CD4-positive, alpha-beta T cell (primary cell): Measurements from ENCODE around the gene FARP1. TPM values are rescaled to one million over a fixed set of nuclear protein-coding genes. Genes with fewer than 3 reads are reported as not detected.

Source experiments
- ATAC-seq: fragments of 200-7000 bp; cut with Tn5 transposase; one replicate; pipeline ENCODE4 v1.10.0; 2022; ENCODE audit warnings: mild to moderate bottlenecking; ENCODE audit not compliant: poor library complexity
- CTCF ChIA-PET: fragments of 350-600 bp; sonication (Branson Sonifier 250); formaldehyde crosslinking; loops from one replicate; lab custom pipeline; 2021; ENCODE audit warnings: antibody characterized with exemption, inconsistent platforms; lab: Charles Lee
- POLR2A ChIA-PET: fragments of 350-600 bp; sonication (Branson Sonifier 250); formaldehyde crosslinking; loops from one replicate; lab custom pipeline; 2021; ENCODE audit warnings: antibody characterized with exemption, inconsistent platforms; lab: Charles Lee
- DNase-seq, 14 experiments: peaks; one replicate each; pipeline ENCODE4 v3.0.0-alpha.2; 2013 to 2020; ENCODE audit warnings: mixed read lengths in 2 of 14
- H3K27ac ChIP-seq, 2 donors: one replicate each; pipeline versions ENCODE4 v1.5.1 to v1.7.0; 2013; ENCODE audit warnings: low read length in 2 of 2, low read depth in 1 of 2, mild to moderate bottlenecking in 1 of 2
- H3K27me3 ChIP-seq, 2 experiments: 1 replicate in 1 of 2; 2 replicates in 1 of 2; pipeline versions ENCODE4 v1.6.1 to v1.7.0; 2013; ENCODE audit warnings: low read length in 2 of 2, control low read depth in 1 of 2, mild to moderate bottlenecking in 1 of 2, moderate library complexity in 1 of 2; ENCODE audit not compliant: insufficient read depth in 2 of 2, control insufficient read depth in 1 of 2
- H3K36me3 ChIP-seq: one replicate; pipeline ENCODE4 v1.6.1; 2013; ENCODE audit warnings: low read length, control low read depth; ENCODE audit not compliant: insufficient read depth
- H3K4me1 ChIP-seq: one replicate; pipeline ENCODE4 v1.6.1; 2013; ENCODE audit warnings: low read length, control low read depth; ENCODE audit not compliant: insufficient read depth
- H3K4me3 ChIP-seq: one replicate; pipeline ENCODE4 v1.5.1; 2013; ENCODE audit warnings: mild to moderate bottlenecking, low read length, moderate library complexity
- H3K9me3 ChIP-seq, 2 experiments: 1 replicate in 1 of 2; 2 replicates in 1 of 2; pipeline versions ENCODE4 v1.6.1 to v1.7.0; 2013; ENCODE audit warnings: low read length in 2 of 2, mild to moderate bottlenecking in 2 of 2, control low read depth in 1 of 2, moderate library complexity in 1 of 2; ENCODE audit not compliant: control insufficient read depth in 1 of 2, insufficient read depth in 1 of 2
- H3K27ac Mint-ChIP-seq: one replicate; pipeline ENCODE4 v1.8.0; 2020; ENCODE audit warnings: mixed read lengths
- H3K27me3 Mint-ChIP-seq: one replicate; pipeline ENCODE4 v1.8.0; 2021; ENCODE audit warnings: mixed read lengths
- H3K36me3 Mint-ChIP-seq: one replicate; pipeline ENCODE4 v1.8.0; 2021; ENCODE audit warnings: low read depth, mixed read lengths
- H3K4me1 Mint-ChIP-seq: one replicate; pipeline ENCODE4 v1.8.0; 2021; ENCODE audit warnings: low read depth, mixed read lengths
- H3K4me3 Mint-ChIP-seq: one replicate; pipeline ENCODE4 v1.8.0; 2020; ENCODE audit warnings: mild to moderate bottlenecking, mixed read lengths
- H3K9me3 Mint-ChIP-seq: one replicate; pipeline ENCODE4 v1.8.0; 2020; ENCODE audit warnings: mixed read lengths
- intact Hi-C, 2 experiments: fragments of 100-400 bp; cut with DNase I in 1 of 2; cut with micrococcal nuclease in 1 of 2; formaldehyde crosslinking; loops; one replicate each; pipeline versions ENCODE4 v1.15.1 to v1.9.0; 2023 to 2025; cut with DNase I, micrococcal nuclease
- total RNA-seq, 174 experiments: library from RNA in 2 of 174; stranded (reverse) in 2 of 174; gene quantifications; one replicate each; pipeline ENCODE4 v1.2.3 and lab custom pipeline; 2021 to 2026
- TF ChIP-seq, protein P1 (sequence below): fragments of 200-600 bp; IDR thresholded peaks from one replicate; pipeline ENCODE4 v1.8.0; 2022; ENCODE audit warnings: antibody characterized with exemption, mild to moderate bottlenecking

Gene FARP1
- total RNA-seq, 2 experiments from 2014 or later, result 0.30 TPM; not detected in 1

DNA sequence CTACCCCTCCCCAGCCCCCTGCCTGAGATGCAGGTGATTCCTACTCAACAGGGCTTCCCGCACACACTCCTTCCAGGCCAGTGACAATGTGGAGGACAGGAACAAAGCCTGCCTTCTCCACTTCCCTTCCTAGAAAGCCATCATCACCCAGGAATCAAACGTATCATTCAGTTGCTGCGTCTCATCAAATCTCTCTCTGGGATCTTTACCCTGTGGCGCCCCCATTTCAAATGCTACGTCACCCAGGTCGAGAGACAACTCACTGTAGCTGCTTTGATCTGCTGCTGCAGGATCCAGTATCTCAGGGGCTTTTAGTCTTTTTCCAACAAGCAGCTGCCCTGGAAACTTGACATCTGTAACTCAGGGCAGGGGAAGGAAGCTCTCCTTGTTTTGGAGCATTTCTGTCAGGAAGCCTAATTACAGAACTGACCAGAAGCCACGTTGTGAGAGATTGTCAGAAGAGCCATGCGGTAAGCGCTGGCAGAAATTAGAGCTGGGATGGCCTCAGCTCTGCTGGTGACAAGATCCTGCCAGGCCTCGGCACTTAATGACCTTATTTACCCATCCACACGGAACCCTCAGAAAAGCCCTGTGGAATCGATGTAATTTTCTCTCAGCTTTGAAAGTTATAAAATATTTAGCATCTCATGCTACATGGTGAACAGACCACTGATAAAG lies 293.5 kb downstream of the FARP1 start:
- no peak for ATAC-seq
- DNase-seq, result no peak
- H3K36me3 Mint-ChIP-seq, result no peaks in the 10 kb centered on the region
- H3K9me3 Mint-ChIP-seq, result no peaks in the 10 kb centered on the region
- no peaks in the 10 kb centered on the region for H3K4me1 ChIP-seq
- no peak overlapping the region for H3K27ac Mint-ChIP-seq
- H3K9me3 ChIP-seq, result no peaks in the 10 kb centered on the region
- no peaks in the 10 kb centered on the region for H3K27me3 ChIP-seq
- H3K4me1 Mint-ChIP-seq, result no peaks in the 10 kb centered on the region
- H3K27ac ChIP-seq, result no peak overlapping the region
- intact Hi-C loops, result no loop called here
- ChIA-PET POLR2A (no interaction called here), CTCF (no interaction called here)
- TF ChIP-seq, protein P1, sequence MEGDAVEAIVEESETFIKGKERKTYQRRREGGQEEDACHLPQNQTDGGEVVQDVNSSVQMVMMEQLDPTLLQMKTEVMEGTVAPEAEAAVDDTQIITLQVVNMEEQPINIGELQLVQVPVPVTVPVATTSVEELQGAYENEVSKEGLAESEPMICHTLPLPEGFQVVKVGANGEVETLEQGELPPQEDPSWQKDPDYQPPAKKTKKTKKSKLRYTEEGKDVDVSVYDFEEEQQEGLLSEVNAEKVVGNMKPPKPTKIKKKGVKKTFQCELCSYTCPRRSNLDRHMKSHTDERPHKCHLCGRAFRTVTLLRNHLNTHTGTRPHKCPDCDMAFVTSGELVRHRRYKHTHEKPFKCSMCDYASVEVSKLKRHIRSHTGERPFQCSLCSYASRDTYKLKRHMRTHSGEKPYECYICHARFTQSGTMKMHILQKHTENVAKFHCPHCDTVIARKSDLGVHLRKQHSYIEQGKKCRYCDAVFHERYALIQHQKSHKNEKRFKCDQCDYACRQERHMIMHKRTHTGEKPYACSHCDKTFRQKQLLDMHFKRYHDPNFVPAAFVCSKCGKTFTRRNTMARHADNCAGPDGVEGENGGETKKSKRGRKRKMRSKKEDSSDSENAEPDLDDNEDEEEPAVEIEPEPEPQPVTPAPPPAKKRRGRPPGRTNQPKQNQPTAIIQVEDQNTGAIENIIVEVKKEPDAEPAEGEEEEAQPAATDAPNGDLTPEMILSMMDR, result no peak
- H3K36me3 ChIP-seq, result no peaks in the 10 kb centered on the region
- H3K27me3 Mint-ChIP-seq, result peaks cover 6% of the 10 kb centered on the region
- no peak overlapping the region for H3K4me3 Mint-ChIP-seq
- H3K4me3 ChIP-seq, result no peak overlapping the region

- no peaks in the 10 kb centered on the region for H3K36me3 ChIP-seq
- POLR2A ChIA-PET, result no interaction called here
- intact Hi-C loops, result no loop called here
- no peak overlapping the region for H3K27ac ChIP-seq
- DNase-seq (no peak), ATAC-seq (no peak)
- Mint-ChIP-seq H3K4me1 (no peaks in the 10 kb centered on the region), H3K9me3 (no peaks in the 10 kb centered on the region), H3K27me3 (no peaks in the 10 kb centered on the region), H3K36me3 (no peaks in the 10 kb centered on the region), H3K4me3 (no peak overlapping the region), H3K27ac (no peak overlapping the region)
- CTCF ChIA-PET, result no interaction called here
- TF ChIP-seq, protein P1, result no peak
- H3K9me3 ChIP-seq, result no peaks in the 10 kb centered on the region
- H3K27me3 ChIP-seq, result no peaks in the 10 kb centered on the region
- H3K4me1 ChIP-seq, result no peaks in the 10 kb centered on the region
- H3K4me3 ChIP-seq, result no peak overlapping the region
Observed at GRCh38 chr13:98438246-98439125, 295.6 kb downstream of the FARP1 start.

DNA sequence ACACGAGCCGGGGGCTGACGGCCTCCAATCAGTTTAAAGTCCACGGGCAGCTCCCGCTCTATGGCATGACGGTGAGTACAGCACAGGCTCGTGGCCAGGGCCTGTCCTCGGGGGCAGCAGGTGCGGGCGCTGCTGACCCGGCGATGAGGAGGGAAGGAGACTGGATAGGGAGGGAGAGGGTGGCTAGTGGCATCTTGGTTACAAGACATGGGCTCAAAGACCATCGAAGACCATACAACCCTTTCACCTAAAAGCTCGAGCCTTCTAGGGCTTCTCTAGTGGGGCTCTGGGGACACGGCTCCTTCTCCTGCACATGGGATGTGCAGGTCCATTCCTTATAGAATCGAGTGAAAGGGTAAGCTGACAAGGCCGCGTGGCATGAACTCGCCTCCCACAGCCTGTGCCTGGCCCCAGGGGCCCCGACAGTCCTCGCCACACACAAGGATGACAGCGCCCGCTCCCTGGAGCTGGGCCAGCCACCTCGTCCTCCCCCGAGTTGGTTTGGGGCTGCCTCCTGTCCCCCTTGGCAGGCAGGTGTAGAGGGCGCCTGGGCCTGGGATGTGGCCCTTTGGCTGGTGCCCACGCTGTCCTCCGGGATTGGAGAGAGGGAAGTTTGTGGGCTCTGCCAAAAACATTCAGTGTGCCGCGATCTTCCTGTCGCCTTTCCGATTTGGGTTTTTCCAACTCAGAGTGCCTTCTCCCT lies 296.4 kb downstream of the FARP1 start:
- Histone ChIP-seq H3K4me1 (no peaks in the 10 kb centered on the region), H3K9me3 (no peaks in the 10 kb centered on the region), H3K4me3 (no peak overlapping the region), H3K36me3 (no peaks in the 10 kb centered on the region), H3K27ac (no peak overlapping the region), H3K27me3 (no peaks in the 10 kb centered on the region)
- TF ChIP-seq, protein P1, result no peak
- no peak overlapping the region for H3K4me3 Mint-ChIP-seq
- H3K4me1 Mint-ChIP-seq, result peaks cover 2% of the 10 kb centered on the region
- no peaks in the 10 kb centered on the region for H3K27me3 Mint-ChIP-seq
- no peak overlapping the region for H3K27ac Mint-ChIP-seq
- DNase-seq (no peak), ATAC-seq (no peak)
- no peaks in the 10 kb centered on the region for H3K9me3 Mint-ChIP-seq
- no peaks in the 10 kb centered on the region for H3K36me3 Mint-ChIP-seq
- ChIA-PET POLR2A (no interaction called here), CTCF (no interaction called here)
- intact Hi-C loops, result no loop called here
